ENCODE data around the gene MIAT.

- TF ChIP-seq EZH2 (IDR thresholded peaks at IDR 0.05; ENCODE audit: low read length, missing control alignments): no peak
- TF ChIP-seq CTCF (conservative IDR thresholded peaks at IDR 0.05 in 1 of 2, IDR thresholded peaks at IDR 0.05 in 1 of 2; ENCODE audit: low read depth in 1 of 2, low read length in 2 of 2): no peak
These were observed 14.1 kb downstream of the MIAT start for GRCh38 chr22:26671317-26672059.
